HPDE6-E6E7 (cell line): Measurements from ENCODE around the gene MBD3L1.

Source experiments
- DNase-seq: peaks from one replicate; pipeline ENCODE4 v3.0.0; 2011; ENCODE audit warnings: missing footprints; ENCODE audit errors: extremely low spot score

MBD3L1 gene

DNA sequence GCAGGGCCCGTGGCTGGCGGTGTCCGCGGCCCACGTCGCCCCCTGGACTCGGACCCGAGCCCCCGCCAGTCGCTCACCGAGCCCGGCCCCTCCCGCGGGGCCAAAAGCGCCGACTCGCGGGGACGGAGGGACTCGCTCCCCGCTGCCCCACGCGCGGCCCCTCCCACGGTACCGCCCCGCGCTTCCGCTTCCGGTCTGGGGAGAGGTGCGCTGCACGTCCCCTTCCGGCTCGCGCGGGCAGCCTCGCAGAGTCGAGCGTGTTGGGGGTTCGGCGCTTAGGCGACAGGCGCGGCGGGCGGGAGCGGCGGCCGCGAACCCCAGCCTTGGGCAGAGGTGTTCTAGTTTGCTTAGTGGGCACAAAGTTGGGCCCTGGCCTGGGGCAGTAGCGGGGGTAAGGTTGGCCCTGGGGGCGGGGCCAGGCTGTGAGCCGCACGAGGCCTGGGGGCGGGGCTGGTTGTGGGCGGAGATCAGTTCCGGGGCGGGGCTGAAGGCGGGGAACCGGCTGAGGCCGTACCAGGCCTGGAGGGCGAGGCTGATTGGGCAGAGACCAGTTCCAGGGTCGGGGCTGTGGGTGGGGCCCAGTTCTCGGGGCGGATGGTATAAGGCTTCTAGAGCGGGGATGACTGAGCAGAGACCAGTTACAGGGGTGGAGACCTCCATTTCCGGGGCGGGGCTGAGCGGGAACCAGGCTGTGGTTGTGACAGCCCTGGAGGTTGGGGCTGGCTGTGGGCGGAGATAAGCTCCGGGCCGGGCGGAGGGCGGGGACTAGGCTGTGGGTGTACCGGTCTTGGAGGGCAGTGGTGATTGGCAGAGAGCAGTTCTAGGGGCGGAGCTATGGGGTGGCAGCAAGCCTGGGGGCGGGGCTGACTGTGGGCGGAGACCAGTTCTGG lies at the start of gene MBD3L1, which contains the start of gene ZNF558:
Gene MBD3L1 (plus strand): TSS at position 246 of the 890 bp plus-strand sequence. CDS start 10,302 bp downstream, outside the sequence.
Gene ZNF558 (minus strand): TSS at position 173 of the 890 bp plus-strand sequence. CDS start 9,645 bp downstream, outside the sequence.
- no peak for DNase-seq

GRCh38 chr19:8794823-8795222 lies 37.4 kb upstream of the MBD3L1 start:
- DNase-seq: no peak

GRCh38 chr19:8806661-8807060 lies 25.5 kb upstream of the MBD3L1 start:
- no peak for DNase-seq

DNA sequence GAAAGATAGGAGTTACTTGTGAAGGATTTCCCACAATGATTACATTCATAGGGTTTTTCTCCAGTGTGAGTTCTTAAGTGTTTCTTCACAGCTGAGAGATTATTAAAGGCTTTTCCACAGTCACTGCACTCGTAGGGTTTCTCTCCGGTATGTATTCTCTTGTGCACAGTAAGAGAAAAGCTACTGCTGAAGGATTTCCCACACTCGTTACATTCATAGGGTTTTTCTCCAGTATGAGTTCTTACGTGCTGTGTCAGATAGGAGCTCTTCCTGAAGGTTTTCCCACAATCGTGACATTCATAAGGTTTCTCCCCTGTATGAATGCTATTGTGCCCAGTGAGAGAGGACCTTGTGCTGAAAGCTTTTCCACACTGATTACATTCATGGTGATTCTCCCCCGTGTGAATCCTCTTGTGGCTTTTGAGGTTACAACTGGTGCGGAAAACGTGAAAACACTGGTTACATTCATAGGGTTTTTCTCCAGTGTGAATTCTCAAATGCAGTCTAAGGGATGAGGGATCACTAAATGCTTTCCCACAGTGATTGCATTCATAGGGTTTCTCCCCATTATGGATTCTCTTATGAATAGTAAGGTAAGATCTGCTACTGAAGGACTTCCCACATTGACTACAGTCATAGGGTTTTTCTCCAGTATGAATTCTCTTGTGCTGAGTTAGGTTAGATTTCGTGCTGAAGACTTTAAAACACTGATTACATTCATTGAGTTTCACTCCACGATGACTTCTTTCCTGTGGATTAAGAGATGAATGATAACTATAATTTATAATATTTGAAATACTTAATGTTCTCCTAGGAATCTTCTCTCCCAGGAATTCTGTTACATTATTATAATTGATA lies 20.6 kb upstream of the MBD3L1 start:
- DNase-seq: no peak

DNA sequence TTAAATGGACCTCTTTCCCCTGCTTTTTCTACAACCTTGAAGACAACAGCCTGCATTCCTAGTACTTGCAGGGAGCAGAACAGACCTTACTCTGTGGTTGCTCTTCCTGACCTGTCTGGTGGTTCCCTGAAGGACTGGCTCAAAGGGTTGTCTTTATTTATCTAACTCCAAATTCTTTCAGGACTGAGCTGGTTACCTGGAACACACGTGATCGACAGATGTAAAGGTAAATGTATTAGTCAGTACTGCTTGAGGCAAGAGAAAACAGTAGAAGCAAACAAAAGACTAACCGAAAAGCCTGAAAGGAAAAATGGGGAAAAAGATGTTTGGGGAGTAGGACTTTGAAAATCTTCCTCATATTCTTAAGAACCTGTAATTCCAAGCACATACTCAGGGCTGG lies 18.0 kb upstream of the MBD3L1 start:
- DNase-seq: no peak

DNA sequence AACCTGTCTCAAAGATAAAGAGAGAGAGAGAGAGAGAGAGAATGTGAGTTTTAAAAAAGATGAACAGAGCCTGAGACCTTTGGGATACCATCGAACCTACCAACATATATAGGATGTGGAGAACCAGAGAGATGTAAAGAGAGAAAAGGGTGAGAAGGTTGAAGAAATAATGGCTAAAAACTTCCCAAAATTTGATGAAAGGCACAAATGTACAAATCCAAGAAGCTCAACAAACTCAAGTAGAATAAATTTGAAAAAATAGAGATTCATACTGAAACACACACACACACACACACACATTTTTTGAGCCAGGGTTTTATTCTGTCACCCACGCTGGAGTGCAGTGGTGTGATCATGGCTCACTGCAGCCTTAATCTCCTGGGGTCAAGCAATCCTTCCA lies 16.4 kb upstream of the MBD3L1 start:
- DNase-seq: no peak

DNA sequence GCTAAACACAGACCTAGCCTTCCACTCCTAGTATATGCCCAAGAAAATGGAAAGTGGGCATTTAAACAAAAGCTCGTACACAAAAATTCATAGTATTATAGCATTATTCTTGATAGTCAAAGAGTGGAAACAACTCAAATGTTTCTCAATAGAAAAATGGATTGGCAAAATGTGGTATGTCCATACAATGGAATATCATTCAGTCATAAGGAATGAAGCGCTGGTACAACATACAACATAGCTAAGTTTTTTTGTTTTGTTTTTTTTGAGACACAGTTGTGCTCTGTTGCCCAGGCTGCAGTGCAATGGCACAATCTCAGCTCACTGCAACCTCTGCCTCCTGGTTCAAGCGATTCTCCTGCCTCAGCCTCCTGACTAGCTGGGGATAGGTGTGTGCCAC lies 11.9 kb upstream of the MBD3L1 start:
- no peak for DNase-seq

- DNase-seq: no peak
Observed at GRCh38 chr19:8821748-8822241, 10.4 kb upstream of the MBD3L1 start.

GRCh38 chr19:8826371-8826770 lies 5.8 kb upstream of the MBD3L1 start:
- no peak for DNase-seq

GRCh38 chr19:8827277-8827676 lies 4.9 kb upstream of the MBD3L1 start:
- DNase-seq: no peak

DNA sequence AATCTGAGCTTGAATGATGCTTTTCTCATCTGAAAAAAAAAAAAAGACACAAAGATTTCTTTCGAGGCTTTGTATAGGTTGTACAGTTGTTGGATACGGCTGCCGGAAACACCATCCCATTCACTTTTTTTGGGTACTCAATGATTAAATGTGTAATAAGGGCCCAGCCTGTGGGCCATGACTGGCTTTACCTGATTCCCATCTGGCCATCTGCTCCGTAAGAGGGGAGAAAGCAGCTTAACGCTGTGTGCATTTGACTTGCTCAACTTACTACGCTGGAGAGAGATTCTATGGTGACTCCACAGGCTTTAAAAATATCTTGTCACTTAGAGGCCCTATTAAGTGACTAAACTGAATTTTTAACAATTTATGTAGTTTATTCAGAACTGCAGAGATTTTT lies 804 bp upstream of the MBD3L1 start:
- DNase-seq: no peak

DNA sequence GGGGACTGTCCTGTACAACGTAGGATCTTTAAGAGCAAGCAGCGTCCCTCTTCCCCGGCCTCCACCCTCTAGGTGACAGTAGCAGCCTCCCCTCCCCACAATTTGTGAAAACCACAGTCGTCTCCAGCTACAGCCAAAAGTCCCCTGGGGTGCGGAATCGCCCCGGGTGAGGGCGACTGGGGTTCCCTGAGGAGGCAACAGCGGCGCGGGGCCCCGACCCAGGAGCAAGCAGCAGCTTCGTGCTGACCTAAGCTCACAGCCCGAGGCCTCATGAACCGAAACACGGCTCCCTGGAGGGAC lies 395 bp upstream of the MBD3L1 start:
- DNase-seq: no peak

DNA sequence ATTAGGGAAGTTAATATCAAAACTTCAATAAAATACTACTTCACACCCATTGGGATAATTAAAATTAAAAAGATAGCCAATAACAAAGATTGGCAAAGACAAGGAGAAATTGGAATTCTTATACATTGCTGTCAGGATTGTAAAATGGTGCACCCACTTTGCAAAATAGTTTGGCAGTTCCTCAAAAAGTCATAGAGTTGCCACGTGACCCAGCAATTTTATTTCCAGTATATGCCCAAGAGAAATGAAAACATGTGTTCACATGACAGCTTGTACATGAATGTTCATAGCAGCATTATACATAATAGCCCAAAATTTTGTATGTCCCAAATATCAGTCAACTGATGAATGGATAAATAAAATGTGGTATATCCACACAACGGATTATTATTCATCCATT lies 3.3 kb downstream of the MBD3L1 start:
- DNase-seq: no peak

GRCh38 chr19:8835877-8836276 lies 3.7 kb downstream of the MBD3L1 start:
- no peak for DNase-seq

GRCh38 chr19:8840708-8841107 lies 8.5 kb downstream of the MBD3L1 start:
- no peak for DNase-seq

GRCh38 chr19:8846819-8847218 lies 14.6 kb downstream of the MBD3L1 start:
- no peak for DNase-seq

DNA sequence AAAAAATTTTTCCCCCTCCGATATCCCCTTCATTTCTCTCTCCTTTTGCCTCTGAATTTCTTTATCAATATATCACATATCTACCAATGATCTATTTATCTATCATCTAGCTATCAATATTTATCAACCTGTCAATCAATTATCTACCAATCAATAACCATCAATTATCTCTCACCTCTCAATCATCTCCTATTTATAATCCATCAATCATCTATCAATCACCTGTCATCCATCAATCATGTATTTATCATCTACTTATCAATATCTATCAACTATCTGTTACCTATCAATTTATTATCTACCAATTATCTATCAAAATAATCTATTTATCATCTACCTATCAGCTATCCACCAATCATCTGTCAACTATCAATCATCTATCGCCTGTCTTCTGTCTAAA lies 17.1 kb downstream of the MBD3L1 start:
- no peak for DNase-seq

DNA sequence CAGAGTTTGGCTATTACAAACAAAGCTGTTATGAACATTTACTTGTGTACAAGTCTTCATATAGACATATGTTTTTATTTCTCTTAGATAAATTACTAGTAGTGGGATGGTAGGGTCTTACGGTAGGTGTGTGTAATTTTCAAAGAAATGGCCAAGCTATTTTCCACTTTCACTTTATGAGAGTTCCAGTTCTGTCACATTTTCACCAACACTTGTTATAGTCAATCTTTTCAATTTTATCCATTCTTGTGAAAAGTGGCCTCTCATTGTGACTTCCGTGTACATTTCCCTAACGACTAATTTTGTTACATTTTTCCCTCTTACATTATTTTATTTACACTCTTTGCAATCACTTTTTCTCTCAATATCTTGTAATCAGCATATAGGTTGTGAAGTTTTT lies 18.3 kb downstream of the MBD3L1 start:
- DNase-seq: no peak

- DNase-seq: no peak
Observed at GRCh38 chr19:8858260-8858659, 26.1 kb downstream of the MBD3L1 start.

DNA sequence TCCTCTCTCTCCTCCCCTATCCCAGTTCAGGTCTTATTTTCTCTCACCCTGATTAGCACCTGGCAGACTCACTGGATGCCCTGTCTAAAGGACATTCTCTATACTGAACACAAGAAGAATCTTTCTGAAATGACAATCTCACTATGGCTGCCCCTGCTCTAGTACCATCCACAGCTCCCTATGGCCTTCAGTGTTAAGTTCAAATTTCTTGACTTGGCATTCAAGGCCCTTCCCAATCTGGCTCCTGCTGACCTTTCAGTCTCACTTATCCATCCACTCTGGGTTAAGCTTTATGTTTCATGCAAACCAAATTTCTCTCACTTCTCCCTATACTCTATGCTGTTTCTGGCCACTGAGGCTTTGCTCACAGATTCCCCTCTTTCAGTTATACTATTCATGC lies 34.2 kb downstream of the MBD3L1 start:
- no peak for DNase-seq

DNA sequence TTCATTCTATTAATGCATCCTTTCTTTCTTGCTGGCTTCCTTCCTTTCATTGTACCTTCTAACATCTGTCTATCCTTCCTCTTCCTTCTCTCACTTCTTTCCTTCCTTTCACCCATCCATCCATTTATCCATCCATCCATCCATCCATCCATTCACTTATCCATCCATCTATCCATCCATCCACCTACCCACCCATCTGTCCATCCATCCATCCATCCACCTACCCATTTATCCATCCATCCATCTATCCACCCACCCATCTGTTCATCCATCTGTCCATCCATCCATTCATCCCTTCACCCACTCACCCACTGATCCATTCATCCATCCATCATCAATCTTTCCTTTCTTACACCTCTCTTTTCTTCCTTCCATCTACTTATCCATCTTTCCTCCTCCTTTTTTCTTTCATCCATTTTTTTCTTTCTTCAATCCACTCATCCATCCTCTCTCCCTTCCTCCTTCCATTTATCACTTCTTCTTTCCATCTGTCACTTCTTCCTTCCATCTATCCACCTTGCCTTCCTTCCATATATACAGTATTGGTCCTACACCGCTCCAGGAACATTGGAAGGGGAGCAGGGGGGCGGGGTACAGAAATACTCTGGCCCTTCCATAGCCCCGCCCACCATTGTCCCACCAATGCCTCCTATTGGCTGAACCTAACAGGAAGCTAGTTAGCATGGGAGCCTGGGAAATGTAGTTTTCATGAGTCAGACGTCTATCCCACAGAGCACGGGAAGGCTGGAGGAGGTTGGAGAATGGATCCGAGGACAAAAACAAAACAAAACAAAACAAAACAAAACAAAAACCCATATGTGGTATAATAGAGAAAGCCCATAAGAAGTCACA lies 45.9 kb downstream of the MBD3L1 start:
- no peak for DNase-seq
